HT1080 (cell line): ENCODE results near the gene SBF1. TPM values are rescaled to one million over a fixed set of nuclear protein-coding genes. Genes with fewer than 3 reads are reported as not detected.
"Not testable (repeated sequence)": the region's sequence is repeated elsewhere in the genome, so short reads cannot be mapped to it uniquely, and the experiment has no call there.

Experiments
- DNase-seq: peaks from one replicate; pipeline ENCODE4 v3.0.0-alpha.2; 2015; ENCODE audit warnings: low read depth
- total RNA-seq: library from RNA; depleted of rRNA; stranded (reverse); fragments of >200 nt; shearing (Covaris generic); gene quantifications from 2 replicates; pipeline ENCODE4 v1.2.3, GENCODE V29; 2014

The SBF1 gene
- total RNA-seq, 1 experiment from 2014 or later = 76.2 TPM

- DNase-seq = no peak
These were observed 42.5 kb downstream of the SBF1 start for GRCh38 chr22:50432131-50432876.

- DNase-seq = no peak
These were observed 49.5 kb downstream of the SBF1 start for GRCh38 chr22:50425179-50425916.

- DNase-seq = no peak
These were observed 50.9 kb downstream of the SBF1 start for GRCh38 chr22:50423956-50424355.

- DNase-seq = no peak
These were observed 51.6 kb downstream of the SBF1 start for GRCh38 chr22:50422961-50423815.

GRCh38 chr22:50422046-50422445 lies 52.8 kb downstream of the SBF1 start:
- DNase-seq = no peak

GRCh38 chr22:50420581-50420980 lies 54.3 kb downstream of the SBF1 start:
- DNase-seq = no peak

- DNase-seq = no peak
These were observed 54.8 kb downstream of the SBF1 start for GRCh38 chr22:50420015-50420414.

GRCh38 chr22:50419116-50419515 lies 55.7 kb downstream of the SBF1 start:
- DNase-seq = no peak

GRCh38 chr22:50418624-50419023 lies 56.2 kb downstream of the SBF1 start:
- DNase-seq = no peak

GRCh38 chr22:50417411-50418210 lies 57.2 kb downstream of the SBF1 start:
- DNase-seq = no peak

- DNase-seq = no peak
These were observed 57.8 kb downstream of the SBF1 start for GRCh38 chr22:50416996-50417395.

- DNase-seq = no peak
These were observed 59.4 kb downstream of the SBF1 start for GRCh38 chr22:50415426-50415825.

- DNase-seq = no peak
These were observed 60.2 kb downstream of the SBF1 start for GRCh38 chr22:50414476-50415248.

GRCh38 chr22:50408954-50409353 lies 65.9 kb downstream of the SBF1 start:
- DNase-seq = not testable (repeated sequence)

- DNase-seq = no peak
These were observed 66.5 kb downstream of the SBF1 start for GRCh38 chr22:50408311-50408710.

GRCh38 chr22:50406416-50407170 lies 68.2 kb downstream of the SBF1 start:
- no peak for DNase-seq

GRCh38 chr22:50403701-50404101 lies 71.1 kb downstream of the SBF1 start:
- no peak for DNase-seq

- DNase-seq = no peak
These were observed 72.9 kb downstream of the SBF1 start for GRCh38 chr22:50401907-50402306.

GRCh38 chr22:50400931-50401330 lies 73.9 kb downstream of the SBF1 start:
- no peak for DNase-seq

- DNase-seq = no peak
These were observed 74.4 kb downstream of the SBF1 start for GRCh38 chr22:50400406-50400805.
